Stimulated activated CD8-positive, alpha-beta memory T cell treated with anti-CD3 and anti-CD28 coated beads, Interleukin-15, amount 100 ng/mL, for 24 hours (primary cell): Measurements from ENCODE around the gene PBOV1.

Experiments used
- DNase-seq: peaks from one replicate; pipeline ENCODE4 v3.0.0-alpha.2; 2020; ENCODE audit warnings: low read depth

The PBOV1 gene

GRCh38 chr6:138218449-138218848 lies at the start of gene PBOV1:
TSS of gene PBOV1 (minus strand) at chr6:138218491. CDS start at chr6:138218395, 96 bp downstream.
- DNase-seq = no peak

DNA sequence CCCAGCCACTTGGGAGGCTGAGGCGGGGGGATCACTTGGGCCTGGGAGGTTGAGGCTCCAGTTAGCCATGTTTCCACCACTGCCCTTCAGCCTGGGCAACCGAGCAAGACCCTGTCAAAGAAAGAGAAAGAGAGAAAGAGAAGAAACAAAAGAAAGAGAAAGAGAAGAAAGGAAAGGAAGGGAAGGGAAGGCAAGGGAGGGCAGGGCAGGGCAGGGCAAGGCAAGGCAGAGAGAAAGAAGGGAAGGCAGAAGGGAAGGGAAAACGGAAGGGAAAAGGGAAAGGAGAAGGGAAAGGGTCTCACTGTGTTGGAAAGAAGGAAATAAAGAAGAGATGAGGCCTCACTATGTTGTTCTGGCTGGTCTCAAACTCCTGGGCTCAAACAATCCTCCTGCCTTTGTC lies 47.8 kb upstream of the PBOV1 start:
- no peak for DNase-seq

DNA sequence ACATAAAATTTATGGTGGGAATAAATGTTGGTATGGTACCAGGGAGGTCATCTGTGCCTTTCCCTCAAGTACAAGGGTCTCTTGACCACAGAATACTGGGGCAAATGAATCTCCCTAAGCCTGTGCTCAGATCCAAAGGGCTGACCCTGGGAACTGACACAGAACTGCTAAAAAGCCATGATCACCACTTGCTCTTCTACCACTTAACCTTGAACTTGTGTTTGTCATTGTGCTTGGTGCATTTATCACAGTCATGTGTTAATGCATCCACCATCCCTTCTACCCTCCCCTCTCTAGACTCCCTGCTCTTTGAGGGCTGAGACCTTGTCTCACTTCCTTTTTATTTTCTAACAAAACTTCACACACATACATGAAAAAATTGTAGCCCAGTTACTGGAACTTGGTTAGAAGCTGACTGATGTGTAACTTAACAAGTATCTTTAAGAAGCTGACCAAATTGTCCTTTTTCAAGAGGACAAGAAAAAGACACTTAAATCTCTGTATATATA lies 46.1 kb upstream of the PBOV1 start:
- no peak for DNase-seq

GRCh38 chr6:138263963-138264362 lies 45.7 kb upstream of the PBOV1 start:
- no peak for DNase-seq

- DNase-seq = no peak
Measured at GRCh38 chr6:138261116-138261780, 43.0 kb upstream of the PBOV1 start.

DNA sequence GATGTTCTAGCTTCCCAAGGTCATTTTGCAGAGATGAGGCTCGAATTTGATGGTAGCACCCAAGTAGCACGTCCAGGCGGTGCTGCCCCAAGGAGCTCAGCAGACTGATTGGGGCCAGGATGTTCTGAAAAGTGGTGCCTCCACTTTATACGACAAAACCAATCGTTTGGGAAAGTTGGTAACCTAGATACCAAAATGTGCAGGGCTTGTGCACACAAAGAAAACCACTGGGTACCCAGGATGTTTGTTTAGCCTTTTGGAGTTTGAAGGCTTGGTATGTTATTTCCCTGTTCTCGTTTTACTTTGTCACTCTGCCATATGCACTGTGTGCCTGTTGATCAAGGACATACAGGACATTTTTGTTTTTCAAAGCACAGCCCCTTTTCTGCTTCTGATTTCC lies 40.7 kb upstream of the PBOV1 start:
- DNase-seq = no peak

- no peak for DNase-seq
Measured at GRCh38 chr6:138258197-138258596, 39.9 kb upstream of the PBOV1 start.

DNA sequence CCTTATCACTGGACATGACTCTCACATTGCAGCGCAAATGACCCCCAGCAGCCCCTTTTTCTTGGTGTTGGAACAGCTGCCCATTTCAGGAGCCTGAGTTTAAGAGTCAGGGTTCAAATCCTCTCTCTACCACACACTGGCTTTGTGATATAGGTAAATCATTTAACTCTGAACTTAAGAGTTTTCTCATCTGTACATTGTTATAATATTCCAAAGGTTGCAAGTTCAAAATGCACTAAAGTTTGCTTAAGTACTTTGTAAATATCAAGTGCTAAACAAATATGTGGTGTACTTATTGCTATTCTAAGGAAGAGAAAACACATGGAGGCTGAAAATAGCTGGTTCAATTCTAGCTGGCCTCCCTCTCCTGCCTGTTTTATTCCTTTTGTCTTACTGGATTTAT lies 39.3 kb upstream of the PBOV1 start:
- no peak for DNase-seq

GRCh38 chr6:138255443-138255842 lies 37.2 kb upstream of the PBOV1 start:
- no peak for DNase-seq

DNA sequence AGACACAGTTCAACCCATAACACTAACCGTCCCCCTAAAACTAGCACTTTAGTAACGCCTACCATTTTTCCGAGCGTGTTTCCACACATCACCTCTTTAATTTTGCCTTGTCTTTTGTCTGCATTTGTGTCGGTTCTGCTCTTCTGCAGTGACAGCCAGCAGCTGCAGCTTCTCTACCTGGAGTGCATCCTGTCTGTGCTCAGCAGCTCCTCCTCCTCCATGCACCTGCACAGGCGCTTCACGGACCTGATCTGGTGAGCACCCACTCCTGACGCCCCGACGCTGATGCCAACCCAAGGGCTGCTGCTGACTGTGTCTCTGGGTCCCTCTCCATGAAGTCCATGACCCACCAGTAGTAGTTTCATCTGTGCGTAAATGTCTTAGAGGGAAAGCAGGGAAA lies 35.4 kb upstream of the PBOV1 start:
- DNase-seq = no peak

DNA sequence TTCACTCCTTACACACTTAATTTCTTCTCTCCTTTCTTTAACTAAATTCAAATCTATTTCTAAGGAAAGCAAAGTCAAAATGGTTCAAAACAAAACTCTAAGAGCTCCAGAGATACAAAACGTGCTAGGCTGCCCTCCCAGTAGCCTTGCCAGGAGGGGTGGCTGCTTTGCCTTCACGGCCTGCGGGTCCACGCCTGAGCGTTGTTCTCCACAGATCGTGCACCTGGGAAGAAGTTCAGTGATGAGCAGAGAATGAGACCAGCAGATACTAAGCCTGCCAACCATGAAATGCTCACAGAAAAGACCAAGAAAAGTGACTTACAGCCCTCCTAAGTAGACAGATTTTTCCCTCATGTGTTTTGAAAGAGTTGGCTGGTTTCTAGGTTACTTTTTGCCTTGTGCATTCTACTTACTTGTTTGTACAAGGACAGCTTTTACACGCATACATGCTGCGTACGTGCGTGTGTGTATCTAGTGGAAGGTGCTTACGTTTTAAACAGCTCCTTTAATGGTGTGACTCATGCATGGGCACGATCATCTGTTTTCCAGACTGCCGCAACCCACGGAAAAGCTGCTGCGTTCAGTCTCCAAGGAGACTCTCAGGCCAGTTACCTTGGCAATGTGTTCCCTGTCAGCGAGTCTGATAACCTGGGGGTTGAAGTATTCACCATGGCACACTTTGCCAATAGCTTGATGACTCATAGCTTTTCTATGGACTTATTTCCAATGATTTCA lies 32.4 kb upstream of the PBOV1 start:
- DNase-seq = no peak

DNA sequence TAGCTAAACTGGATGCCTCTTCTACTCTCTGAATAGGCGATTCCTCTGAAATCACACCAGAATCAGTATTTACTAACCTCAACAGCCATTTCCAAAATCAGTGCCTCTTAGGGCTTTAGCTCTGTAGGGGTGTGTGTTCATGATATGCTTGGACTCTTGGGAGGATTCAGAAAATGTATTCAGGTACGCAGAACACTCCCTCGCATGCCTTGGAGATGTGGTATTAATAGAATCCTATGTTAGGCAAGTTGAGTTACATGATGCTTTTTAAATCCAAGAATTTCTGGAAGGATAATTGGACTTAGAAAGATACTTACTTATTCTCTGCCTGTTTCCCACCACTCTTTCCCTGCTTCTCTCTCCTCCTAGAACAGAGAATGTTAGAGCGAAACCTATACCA lies 31.8 kb upstream of the PBOV1 start:
- no peak for DNase-seq

GRCh38 chr6:138248878-138249277 lies 30.6 kb upstream of the PBOV1 start:
- no peak for DNase-seq

DNA sequence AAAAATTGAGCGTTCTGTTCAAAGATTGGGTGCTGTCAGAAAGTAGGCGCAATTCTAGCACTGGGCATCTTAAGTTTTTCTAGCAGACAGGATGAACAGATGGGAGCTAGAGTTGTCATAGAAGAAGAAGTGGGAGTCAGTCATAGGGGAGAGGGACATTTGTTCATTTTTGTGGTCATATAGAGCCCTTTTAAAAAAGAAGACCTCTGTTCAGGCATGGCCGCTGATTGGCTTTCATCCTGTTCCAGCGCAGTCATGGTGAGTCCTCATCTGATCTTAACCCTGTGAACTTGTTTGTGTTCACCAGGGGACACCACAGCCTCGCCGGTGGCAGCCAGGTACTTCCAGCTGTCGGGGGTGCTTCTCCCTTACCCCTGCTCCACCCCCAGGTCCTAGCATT lies 29.7 kb upstream of the PBOV1 start:
- no peak for DNase-seq

DNA sequence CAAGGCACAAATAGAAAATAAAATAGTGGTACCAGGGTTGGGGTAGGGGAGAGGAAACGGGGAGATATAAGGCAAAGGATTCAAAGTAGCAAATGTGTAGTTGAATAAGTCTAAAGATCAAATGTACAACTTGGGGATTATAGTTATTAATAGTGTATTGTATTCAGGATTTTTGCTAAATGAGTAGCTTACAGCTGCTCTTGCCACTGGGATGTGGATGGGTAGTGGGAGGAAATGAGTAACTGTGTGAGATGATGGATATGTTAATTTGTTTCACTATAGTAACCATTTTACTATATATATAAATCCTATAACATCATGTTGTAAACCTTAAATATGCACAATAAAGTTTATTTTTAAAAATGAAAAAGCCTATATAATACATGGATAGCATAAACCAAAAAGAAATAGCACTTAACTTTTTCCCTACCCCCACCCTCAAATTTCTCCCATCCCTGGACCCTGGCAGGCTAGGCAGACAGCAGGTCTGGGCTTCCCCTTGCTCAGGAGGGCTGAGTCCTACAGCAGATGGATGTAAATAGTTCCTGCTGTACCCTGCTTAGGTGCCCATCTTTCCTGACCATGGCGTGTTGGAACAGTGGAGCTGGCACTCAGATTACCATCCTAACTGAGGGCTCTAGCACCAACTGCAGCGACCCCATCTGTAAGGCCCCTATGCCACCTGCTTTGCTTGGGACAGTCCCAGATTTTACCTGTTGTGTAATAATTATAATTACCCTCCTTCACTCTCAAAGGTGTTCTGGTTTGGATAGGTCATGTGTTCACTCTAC lies 28.6 kb upstream of the PBOV1 start:
- DNase-seq = no peak

- no peak for DNase-seq
Measured at GRCh38 chr6:138245751-138246150, 27.5 kb upstream of the PBOV1 start.

DNA sequence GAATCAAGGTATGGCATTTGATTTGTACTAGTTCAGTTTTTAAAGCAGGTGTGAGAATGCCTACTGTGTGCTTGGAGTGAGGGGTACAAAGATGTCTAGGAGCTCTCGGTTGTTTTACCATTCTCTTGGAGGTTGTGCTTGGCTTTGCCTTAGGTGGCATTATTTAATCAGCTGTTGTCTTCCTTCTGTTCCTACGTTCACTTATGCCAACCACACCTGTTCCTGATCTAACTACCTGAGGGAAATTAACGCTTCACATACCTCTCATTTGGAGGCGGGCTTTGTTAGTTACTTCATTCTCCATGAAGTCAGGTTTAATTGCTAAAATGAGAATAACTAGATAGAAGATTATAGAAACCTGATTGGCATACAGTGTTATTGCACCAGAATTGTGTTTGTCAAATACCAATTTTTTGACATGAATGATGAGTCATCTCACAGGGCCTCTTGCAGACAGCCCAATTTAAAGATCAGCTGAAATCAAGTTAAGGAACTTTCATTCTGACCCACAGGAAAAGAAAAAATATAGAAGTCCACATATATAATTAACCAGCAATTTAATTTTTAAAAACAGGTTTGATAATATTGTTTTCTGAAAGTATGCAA lies 24.8 kb upstream of the PBOV1 start:
- no peak for DNase-seq

DNA sequence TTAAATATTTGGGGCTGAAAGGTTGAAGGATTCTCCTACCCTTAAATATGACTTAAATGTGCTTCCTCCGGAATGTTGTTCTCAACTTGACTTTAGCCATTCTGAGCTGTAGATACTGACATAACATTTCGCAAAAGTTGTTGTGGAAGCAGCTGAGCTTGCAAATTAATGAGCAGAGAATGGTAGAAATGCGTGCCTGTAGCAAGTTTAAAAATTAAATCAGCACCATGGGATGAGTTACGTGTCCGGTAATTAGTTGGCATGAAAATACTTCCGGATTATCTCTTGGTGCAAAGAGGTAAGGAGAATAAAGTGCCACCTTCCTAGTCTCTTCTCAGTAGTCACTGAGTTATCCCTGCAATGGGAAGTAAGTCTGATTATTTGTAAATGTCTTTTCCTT lies 23.6 kb upstream of the PBOV1 start:
- no peak for DNase-seq

GRCh38 chr6:138241381-138241780 lies 23.1 kb upstream of the PBOV1 start:
- no peak for DNase-seq

GRCh38 chr6:138240476-138241245 lies 22.4 kb upstream of the PBOV1 start:
- no peak for DNase-seq

DNA sequence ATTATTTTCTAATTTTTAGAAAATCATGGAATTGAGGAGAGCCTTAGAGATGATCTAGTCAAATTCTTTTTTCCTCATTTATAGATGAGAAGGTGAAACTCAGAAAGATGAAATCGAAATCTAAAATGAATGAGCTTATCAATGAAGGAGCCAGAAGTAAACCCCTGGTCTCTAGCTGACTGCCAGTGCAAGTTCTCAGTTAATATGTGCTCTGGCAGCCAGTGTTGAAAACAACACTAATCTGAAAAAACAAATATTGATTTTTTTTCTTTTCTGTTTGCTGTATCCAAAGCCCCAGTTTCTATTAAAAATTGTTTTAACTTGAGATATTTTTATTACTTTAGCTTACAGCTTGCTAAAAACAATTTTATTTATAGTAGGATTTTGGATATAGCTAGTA lies 21.5 kb upstream of the PBOV1 start:
- DNase-seq = no peak

- no peak for DNase-seq
Measured at GRCh38 chr6:138238368-138238767, 20.1 kb upstream of the PBOV1 start.
